MV-4-11 (cell line): ENCODE measurements around the gene LGALS14.
"Not testable (repeated sequence)": the region's sequence is repeated elsewhere in the genome, so short reads cannot be mapped to it uniquely, and the experiment has no call there.

Experiments
- DNase-seq: peaks from one replicate; lab custom pipeline; 2025; lab: John Stamatoyannopoulos, UW

Gene LGALS14, protein sequence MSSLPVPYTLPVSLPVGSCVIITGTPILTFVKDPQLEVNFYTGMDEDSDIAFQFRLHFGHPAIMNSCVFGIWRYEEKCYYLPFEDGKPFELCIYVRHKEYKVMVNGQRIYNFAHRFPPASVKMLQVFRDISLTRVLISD

DNA sequence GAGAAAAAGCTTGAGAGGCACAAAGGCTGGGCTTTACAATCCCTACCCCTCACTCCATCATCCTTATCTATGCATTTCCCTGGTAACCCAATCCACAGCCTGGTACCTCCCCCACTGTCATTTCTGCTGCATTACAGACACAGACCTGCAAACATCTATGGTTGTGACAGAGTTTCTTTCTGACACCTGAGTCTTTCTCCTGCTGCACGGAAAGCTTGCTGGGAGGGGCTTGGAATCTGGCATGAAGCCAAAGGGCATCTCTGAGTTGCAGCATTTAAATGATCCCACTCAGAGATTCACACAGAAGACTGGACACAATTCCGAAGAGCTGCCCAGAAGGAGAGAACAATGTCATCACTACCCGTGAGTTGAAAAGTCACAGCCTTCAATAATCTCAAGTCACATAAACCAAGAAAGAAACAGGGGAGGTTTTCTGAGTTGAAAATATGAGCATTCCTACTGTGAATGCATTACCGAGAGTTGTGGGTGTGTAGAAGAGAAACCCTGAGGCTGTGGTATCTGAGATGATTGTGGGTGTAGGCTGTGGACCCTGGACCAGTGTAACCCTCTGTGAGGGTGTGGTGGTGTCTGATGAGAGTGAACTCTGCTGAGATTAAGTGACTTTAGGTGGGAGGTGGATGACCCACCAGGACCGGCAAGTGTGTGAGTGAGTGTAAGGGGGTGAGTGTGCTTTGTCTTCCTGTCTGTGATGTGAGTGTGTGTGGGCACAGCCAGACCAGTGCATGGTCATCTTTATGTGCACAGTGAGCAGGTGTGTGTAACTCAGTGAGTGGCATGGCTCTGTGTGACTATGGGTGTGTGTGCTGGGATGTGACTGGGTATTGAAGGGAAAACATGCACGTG lies at the start of gene LGALS14:
Gene LGALS14 (plus strand): TSS at position 301 of the 864 bp plus-strand sequence. CDS start 48 bp downstream, at position 349.
- no peak for DNase-seq

DNA sequence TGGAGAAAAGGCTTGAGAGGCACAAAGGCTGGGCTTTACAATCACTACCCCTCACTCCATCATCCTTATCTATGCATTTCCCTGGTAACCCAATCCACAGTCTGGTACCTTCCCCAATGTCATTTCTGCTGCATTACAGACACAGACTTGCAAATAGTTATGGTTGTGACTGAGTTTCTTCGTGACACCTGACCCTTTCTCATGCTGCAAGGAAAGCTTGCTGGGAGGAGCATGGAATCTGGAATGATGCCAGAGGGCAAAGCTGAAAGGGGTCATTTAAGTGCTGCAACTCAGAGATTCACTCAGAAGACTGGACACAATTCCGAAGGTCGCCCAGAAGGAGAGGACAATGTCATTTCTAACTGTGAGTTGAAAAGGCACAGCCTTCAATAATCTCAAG lies 48.7 kb upstream of the LGALS14 start, which contains the start of gene LGALS16:
Gene LGALS16 (plus strand): TSS at position 301 of the 400 bp plus-strand sequence. CDS start 49 bp downstream, at position 350.
- no peak for DNase-seq

DNA sequence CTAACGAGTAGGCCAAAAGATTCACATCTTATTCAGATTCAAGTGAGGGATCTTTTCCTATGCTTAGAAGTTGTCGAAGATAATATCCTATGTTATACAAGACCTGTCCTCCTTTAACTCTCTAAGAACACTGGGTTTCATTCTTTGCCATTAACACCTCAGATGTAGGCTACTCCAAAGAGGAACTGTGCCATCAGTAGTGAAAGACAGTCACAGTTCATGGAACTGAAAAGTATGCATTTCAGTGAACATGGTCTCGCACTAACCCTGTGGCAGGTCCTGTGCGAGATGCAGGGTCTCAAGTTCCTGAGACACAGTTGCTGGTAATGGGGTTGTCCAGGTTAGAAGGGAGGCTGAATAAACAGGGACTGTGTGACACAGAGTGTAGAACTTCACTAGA lies 44.5 kb upstream of the LGALS14 start:
- DNase-seq: no peak

DNA sequence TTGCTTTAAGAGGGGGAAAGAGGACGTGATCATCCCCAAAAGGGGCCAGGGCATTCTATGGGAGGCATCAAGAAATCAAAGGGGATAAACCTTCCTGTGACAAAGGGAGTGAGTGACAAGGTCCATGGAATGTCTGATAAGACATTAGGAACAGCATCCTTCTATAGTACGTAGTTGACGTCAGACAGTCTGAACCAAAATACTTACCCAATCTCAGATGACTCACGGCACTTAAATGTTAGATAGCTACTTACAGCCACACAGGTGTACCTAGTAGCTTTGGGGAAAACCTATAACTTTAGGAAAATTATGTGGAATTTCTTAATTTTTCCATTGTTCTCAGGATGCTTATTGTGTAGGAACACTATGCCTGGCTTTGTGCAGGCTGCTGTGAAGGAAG lies 43.6 kb upstream of the LGALS14 start:
- no peak for DNase-seq

DNA sequence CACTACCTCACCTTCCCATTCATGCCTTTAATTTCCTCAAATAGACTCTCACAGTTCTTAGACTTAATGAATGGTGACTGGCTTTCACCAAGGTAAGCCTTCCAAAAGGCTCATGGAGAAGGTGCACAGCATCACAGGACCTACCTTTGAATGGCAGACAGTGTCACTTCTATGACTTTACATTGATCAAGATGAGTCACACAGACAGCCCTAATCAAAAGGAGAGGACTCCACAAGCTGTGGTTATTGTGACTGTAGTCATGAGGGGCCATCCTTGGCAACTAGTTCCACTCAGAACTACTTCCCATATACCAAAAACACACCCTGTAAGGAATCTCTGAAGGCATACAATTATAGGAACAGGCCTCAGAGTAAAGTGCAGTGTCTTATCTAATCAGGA lies 42.7 kb upstream of the LGALS14 start:
- no peak for DNase-seq

DNA sequence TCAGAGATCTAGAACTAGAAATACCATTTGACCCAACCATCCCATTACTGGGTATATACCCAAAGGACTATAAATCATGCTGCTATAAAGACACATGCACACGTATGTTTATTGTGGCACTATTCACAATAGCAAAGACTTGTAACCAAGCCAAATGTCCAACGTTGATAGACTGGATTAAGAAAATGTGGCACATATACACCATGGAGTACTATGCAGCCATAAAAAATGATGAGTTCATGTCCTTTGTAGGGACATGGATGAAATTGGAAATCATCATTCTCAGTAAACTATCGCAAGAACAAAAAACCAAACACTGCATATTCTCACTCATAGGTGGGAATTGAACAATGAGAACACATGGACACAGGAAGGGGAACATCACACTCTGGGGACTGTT lies 34.4 kb upstream of the LGALS14 start:
- DNase-seq: not testable (repeated sequence)

DNA sequence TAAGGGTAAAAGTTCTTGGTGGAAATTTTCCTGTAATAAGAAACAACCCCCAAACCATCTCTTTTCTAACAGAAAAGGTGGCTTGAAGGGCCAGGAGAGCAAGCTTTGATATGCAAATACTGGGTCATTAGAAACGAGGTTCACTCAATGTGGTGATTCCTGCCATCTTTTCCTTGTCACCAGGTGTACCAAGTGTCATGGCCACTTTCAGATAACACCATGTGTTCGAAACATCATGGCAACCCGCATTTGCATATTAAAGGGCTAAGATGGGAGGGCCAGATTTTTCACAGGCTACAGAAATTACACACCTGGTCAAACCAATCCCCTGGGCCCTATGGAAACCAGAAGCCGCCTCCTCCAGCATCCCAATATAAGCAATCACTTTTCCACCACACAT lies 33.3 kb upstream of the LGALS14 start:
- no peak for DNase-seq

DNA sequence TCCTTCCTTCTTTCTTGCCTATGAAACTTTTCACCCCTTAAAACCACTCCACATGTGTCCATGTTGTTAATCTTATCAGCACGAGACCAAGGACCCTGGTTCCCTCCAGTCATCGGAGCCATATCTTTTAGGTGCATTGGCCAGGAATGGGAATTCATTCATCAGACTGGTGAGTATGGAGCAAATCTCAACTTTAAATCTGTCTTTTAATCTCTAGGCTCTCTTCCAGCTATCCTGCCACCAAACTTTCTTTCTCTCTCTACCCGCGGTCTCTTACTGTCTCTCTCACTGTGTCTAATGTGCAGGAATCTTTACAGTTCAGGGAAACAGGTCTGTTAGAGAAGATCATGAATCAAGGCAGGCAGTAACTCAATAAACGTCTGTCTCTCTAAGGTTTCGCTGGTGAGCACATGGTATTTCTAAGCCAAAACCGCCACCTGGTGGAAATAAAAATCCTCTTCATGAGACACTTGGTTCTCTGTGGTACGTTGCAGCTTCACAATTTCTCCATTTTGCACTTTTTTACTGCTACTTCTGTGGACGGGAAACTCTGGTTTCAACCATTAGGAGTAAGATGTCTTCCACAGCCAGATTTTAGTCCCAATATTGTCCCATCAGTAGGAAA lies 32.4 kb upstream of the LGALS14 start:
- DNase-seq: peak; percentile 71

DNA sequence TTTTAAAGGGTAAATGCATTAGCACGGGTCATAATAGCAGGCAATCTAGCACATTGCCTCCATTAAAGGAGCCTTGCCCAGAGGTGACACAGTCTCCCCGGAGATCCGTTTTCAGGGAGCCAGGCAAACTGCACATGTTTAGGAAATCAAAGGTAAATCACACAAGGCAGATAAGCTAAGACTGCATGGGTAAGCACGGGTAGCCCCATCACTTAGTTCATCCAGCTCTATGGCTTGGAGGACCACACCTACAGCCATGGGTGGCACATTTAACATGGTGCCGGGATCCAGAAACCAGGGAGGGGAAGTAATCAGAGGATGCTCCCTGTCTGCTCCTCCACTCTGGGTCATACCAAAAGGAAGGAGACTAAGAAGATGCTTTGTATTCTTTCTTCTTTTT lies 31.8 kb upstream of the LGALS14 start:
- DNase-seq: no peak

DNA sequence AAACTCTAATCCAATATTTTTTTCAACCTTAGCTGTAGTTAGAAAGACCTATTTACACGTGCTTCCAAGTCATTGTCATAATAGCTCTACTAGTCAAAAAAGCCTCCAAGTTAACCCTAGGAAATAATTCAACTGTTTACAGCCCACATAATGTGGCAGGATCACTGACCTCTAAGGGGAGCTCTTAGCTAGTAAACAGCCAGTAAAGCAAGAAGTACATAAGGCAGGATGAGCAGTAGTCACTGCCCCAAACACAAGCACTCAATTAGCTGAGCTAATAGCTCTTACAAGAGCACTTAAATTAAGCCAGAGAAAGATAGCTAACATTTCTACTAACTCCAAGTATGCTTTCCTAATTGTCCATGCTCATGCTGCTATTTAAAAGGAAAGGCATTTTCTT lies 30.4 kb upstream of the LGALS14 start:
- DNase-seq: not testable (repeated sequence)

DNA sequence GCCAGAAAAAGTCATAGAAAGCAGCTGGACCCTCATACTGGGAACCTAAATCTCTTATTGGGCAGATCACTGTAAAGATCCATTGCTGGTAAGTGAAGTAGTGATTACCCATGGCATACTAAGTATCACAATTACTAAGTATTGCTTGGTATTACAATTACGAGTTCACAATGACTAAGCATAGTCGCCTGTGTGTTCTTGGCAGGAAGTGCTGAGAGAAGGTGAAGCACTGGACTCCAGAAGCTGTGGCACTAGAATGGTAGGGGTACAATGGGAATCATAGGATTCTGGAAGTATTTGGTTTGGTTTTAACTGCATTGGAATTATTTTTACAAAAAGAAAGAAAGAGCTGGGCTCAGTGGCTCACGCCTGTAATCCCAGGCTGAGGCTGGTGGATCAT lies 28.3 kb upstream of the LGALS14 start:
- DNase-seq: no peak

DNA sequence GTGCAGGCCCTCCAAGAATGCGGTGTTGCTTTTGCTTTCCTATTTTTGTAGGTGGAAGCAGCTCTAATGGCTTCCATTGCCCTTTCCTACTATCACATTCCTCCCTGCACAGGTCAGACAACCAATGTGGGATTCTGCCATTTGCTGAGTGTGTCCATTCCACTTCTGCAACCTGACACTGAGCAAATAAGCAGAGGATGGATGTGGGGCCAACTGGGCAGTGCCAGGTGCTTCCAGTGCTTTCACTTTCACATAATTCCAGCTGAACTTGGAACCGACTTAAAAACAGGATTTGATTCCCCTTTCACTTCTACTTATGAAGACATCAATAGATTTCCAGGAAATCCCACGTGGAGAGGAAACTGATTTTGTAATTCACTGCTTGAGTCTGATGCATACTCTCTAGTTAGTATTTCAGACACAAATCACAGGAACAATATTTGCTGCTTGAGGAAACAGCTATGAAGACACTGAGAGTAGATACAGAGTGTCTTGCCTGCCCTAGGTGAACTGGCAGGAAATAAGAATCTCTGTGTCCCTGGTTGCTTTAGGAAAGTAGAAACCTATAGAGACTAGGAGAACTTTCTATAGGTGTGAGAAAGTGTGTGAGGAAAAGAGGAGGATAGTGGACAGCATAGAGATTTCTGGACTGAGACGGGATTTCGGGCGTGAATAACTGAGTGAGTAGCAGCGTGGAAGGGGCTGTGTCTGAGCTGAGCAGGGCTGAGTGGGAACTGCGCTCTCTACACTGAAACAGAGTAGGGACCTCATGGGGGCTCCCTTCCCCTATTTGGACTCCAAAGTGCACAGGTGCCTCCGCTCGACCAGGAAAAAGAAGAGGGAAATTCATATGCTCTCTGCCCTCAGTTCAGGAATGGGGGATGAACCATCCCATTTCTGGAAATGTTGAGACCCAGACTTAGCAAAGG lies 26.1 kb upstream of the LGALS14 start:
- DNase-seq: peak; percentile 56

DNA sequence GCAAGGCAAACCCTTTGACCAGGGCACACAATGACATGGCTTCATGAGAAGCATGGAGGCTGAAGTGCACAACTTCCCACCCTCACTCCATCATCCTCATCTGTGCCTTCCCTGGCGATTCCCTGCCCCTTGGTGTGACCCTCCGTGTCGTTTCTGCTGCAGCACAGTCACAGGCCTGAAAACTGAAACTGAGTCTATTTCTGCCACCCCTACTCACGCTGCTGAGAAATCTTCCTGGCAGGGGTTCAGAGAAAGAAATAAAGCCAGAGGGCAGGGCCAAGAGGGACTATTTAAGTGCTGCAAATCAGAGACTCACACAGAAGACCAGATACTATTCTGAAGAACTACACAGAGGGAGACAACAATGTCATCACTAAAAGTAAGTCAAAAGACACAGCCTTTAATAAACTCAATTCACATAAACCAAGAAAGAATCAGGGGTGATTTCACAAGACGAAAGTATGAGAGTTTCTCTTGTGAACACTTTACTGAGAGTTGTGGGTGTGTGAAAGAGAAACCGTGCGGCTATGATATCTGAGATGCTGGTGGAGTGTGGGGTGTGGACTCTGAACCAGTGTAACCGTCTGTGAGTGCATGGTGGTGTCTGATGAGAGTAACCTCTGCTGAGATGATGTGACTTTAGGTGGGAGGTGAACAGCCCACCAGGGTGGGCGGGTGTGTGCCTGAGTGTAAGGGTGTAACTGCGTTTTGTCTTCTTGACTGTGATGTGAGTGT lies 25.1 kb upstream of the LGALS14 start:
- DNase-seq: no peak

DNA sequence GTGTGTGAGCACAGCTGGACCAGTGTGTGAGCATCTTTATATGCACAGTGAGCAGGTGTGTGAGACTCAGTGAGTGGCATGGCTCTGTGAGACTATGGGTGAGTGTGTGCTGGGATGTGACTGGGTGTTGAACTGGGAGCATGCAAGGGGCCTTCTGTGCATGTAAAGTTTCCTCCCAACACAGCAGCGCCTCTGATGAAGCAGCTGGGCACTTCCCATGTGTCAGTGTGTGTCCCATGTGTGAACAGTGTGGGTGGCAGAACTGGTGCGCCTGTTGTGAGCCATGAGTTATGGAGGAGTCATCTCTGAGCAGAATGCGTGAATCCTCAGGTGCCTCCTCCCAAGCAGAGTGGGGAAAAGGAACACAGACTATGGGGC lies 24.5 kb upstream of the LGALS14 start:
- no peak for DNase-seq

DNA sequence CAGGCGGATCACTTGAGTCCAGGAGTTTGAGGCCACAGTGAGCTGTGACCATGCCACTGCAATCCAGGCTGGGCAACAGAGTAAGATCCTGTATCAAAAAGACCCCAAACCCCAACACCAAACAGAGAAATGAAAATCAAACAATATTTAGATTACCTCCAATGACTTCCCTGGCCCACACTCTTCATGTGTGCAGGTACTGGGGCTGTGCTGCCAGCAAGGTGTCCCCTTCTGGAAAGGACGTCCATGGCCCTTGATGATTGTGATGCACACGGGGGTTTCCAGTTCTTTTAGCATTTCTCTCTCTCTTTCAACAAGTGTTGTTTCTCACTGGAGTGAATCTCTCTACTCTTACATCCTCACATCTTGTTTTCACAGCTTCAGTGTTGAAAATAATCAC lies 23.7 kb upstream of the LGALS14 start:
- no peak for DNase-seq

DNA sequence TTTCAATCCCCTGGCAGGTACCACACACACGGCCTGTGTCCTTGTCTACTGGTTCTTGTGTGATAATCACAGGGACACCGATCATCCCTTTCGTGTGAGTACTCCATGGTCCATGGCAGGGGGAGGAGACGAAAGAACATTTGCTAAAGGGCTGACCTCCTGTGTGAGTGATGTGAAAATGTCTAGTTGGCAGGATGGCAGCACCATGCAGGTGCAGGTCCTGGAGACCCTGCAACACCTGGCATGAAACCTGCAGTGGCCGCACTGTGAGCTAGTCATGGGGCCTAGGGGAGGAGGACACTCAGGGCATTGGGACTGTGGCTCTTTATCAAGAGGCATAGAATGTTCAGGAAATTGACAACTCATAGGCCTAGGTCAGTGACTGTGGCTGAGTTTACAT lies 22.9 kb upstream of the LGALS14 start:
- DNase-seq: no peak

DNA sequence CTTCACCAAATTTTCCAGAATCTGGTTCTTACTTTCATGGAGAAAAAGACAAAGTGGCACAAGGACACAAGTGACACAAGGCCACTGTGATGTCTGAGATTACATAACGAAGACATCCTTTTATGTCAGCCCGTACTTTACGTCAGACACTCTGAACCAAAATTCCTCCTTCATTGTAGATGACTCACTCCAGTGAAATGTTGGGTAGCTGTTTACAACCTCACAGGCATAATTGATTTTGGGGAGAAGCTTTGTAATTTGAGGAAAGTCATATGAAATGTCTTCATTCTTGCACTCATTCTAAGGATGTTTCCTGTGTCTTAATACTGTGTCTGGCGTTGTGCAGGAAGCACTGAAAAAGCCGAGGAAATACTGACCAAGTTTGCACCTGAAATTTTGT lies 20.0 kb upstream of the LGALS14 start:
- no peak for DNase-seq

DNA sequence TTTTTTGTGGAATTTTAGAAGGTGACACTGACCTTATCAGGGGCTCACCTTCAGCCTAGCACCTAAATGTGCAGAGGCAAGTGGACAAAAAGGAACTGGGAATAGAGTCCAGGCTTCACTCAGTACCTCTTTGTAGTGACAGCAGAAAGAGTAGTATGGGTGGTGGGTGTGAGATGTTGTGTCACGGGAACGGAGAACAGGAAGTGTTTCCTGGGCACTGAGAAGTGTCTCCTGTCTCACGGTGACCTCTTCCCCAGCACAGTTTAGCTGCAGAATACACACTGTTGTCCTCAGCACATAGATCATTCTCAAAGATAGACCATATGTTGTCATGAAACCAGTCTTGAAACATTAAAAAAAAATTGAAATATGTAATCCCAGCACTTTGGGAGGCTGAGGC lies 17.5 kb upstream of the LGALS14 start:
- DNase-seq: no peak

DNA sequence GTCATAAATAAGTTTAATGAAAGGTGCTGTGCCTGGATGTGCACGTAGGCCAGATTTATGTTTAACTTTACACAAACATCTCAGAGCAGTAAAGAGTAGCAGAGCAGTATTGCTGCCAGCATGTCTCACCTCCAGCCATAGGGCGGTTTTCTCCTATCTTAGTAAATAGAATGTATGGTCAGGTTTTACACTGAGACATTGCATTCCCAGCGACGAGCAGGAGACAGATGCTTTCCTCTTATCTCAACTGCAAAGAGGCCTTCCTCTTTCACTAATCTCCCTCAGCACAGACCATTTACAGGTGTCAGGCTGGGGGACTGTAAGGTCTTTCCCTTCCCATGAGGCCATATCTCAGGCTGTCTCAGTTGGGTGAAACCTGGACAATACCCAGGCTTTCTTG lies 15.6 kb upstream of the LGALS14 start:
- DNase-seq: not testable (repeated sequence)

DNA sequence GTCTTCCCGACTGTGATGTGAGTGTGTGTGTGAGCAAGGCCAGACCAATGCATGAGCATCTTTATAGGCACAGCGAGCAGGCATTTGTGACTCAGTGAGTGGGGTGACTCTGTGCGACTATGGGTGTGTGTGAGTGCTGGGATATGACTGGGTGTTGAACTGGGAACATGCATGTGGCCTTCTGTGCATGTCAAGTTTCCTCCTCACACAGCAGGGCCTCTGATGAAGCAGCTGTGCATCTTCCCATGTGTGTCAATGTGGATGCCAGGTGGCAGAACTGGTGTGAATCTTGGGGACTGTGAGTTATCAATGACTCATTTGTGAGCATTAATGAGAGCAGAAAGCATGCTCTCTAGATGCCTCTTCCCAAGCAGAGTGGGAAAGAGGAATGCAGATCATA lies 12.1 kb upstream of the LGALS14 start:
- peak; percentile 66 for DNase-seq

DNA sequence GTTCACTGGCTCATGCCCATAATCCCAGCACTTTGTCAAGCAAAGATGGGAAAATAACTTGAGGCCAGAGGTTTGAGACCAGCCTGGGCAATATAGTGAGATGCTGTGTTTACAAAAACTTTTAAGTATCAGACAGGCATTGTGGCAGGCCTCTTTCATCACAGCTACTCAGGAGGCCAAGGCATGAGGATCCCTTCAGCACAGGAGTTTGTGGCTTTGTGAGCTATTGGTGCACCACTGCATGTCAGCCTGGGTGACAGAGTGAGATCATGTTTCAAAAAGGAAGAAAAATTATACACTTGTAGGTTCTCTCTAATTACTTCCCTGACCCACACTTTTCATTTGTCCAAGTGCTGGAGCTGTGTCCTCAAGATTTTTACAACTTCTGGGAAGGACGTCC lies 11.5 kb upstream of the LGALS14 start:
- peak; percentile 85 for DNase-seq
